ENCODE measurements around the gene CORO7.
A peak's percentile ranks its signal among the peaks of the same experiment; 100 is the strongest.

The CORO7 gene

GRCh38 chr16:4425378-4426020 is 9.1 kb upstream of the CORO7 start, which contains the start of gene DNAJA3:
Gene DNAJA3 (plus strand): TSS chr16:4425868. CDS start chr16:4425882, 14 bp downstream.
- DNase-seq = peak; percentile 84

GRCh38 chr16:4420505-4421105 is 4.2 kb upstream of the CORO7 start:
- no peak for DNase-seq

GRCh38 chr16:4419402-4419959 is 3.1 kb upstream of the CORO7 start:
- DNase-seq = no peak

DNA sequence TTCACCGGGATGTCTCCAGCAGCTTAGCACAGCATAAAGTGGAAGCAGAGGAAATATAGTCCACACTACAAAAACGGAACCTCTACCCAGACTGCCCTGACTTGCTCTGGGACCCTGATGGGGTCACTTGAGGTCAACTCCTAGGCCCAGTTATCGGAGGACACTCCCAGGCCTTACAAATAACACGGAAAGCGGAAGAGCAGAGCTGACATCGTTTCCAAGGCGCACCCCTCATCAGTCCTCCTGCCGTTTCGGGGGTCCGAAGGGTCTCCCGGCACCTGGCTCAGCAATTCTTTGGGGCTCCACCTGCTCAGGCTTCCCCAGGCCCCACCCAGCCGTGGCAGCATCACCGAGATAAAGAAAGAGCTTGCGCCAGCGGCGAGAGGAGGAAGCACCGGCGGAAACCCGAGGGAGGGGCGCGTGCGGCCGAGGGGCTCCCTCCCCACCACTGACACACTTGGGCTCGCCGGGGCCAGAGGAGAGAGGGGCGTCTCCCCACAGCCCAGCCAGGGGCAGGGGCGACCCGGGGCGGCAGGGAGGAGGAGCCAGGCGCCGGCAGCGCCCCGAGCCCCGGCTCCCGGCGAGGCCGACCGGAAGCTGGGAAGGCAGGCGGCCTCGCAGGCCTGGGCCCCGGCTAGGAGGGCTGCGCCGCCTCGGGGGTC is 727 bp downstream of the CORO7 start:
- no peak for DNase-seq

GRCh38 chr16:4414187-4414917 is 2.0 kb downstream of the CORO7 start:
- DNase-seq = no peak

DNA sequence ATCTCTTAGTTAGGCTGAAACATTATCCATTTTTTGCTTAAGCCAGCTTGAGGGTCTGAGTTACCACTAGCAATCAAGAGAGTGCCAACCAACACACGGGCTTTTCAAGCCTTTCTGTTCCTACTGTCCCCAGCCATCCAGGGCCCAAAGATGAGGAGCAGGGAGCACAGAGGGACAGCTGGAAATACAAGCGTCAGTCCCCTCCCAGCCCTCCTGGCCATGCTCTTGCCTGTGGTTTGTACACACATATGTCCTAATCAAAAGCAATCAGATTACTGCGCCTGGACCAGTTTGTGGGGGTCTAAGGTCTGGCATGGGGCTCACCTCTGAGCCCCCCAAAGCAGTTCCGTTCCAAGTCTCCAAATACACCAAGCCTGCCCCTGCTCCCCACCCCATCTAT is 3.5 kb downstream of the CORO7 start:
- no peak for DNase-seq

GRCh38 chr16:4412159-4412558 is 4.2 kb downstream of the CORO7 start:
- no peak for DNase-seq

- DNase-seq = peak; percentile 35
These were observed 4.7 kb downstream of the CORO7 start for GRCh38 chr16:4411684-4412083.

GRCh38 chr16:4410335-4411075 is 5.9 kb downstream of the CORO7 start:
- DNase-seq = peak; percentile 16

DNA sequence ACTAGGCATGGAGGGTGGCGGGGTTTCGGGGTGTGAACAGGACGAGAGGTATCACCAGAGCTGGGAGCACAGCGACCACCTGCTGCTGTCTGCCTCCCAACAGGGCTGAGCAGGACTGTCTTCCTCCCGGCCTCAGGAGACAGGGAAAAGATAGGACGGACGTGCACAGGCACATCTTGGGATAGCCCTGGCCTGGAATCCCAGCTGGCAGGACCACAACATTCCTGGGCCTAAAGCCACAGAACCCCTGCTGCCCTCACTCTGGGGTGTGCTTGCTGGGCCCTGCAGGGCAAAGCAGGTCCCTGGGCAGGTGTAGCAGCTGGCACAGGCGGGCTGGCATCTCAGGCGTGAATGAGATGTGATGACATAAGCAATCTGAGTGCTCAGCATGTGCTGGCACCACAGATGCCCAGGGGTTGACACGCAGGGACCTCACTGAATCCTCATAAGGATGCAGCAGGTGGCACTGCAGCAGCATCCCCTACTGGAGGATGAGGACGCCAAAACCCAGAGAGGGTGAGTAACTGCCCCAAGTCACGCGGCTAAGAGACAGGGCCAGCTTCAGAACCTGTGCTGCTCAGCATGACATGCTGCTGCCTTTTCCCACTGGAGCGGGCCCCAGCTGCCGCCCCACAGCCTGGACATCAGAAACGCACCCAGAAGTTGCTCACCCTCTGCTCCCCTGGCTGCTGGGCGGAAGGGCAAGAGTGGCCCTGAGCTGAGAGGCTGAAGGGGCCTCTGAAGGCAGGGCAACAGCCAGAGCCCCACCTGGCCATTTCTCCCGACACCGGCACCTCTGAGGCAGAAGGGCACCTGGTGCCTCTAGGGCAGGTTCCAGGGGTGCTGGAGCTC is 7.1 kb downstream of the CORO7 start:
- DNase-seq = no peak

DNA sequence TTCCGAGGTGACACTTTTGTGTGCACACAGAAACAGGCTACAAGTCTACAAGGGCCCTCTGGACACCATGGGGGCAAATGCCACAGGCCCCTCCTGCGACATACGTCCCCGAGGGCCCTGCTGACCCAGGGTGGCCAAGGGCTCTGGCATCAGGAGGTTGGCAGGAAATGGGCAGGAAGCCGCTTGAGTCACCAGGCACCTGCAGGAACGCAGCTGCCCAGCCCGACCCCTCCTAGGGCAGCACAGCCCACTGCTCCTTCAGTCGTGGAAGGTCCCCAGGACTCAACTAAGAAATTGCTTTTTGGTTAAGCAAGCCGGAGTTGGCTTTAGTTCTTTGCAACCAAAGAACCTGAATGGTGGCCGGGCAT is 8.1 kb downstream of the CORO7 start:
- no peak for DNase-seq

DNA sequence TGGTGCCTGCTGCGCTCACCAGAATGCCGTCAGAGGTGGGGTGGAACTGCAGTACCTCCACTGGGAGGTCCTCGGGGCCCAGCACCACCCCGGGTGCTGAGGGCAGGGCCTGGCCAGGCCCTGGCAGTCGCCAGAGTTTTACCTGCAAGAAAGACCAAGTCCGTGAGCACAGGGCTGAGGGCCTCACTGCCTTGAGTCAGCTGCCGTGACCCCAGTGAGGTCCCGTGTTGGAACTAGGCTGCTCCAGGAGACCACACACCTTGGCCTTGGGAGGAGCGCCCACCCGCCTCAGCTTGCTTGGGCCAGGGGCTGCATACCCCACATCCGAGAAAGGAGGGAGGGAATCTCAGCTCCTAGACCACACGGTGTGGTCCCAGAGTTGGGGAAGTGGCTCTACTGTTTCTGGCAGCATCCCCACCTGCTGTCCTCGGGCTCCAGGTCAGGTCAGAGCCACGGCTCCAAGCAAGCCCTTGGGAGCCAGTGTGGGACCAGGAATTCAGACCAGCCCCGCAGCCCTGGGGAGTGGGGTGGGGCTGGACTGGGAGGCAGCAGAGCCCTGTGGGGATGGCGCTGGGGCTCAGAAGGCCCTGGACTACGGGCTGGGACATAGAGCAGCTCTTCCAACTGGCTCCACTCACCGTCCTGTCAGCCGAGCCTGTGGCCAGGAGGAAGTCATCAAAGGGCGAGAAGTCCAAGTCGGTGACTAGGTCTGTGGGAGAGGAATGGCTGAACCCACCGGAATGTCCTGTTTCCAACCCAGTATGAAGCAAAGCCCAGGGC is 8.7 kb downstream of the CORO7 start:
- DNase-seq = no peak

- DNase-seq = no peak
These were observed 11.3 kb downstream of the CORO7 start for GRCh38 chr16:4404967-4405696.

GRCh38 chr16:4404247-4404966 is 12.0 kb downstream of the CORO7 start:
- peak; percentile 51 for DNase-seq

- no peak for DNase-seq
These were observed 13.1 kb downstream of the CORO7 start for GRCh38 chr16:4403133-4403949.

GRCh38 chr16:4402439-4403132 is 13.8 kb downstream of the CORO7 start:
- peak; percentile 13 for DNase-seq

GRCh38 chr16:4401510-4401909 is 14.9 kb downstream of the CORO7 start:
- DNase-seq = no peak

- DNase-seq = no peak
These were observed 15.3 kb downstream of the CORO7 start for GRCh38 chr16:4401094-4401501.
